DND-41 (cell line): ENCODE data around the gene PPP1R14D.

ENCODE experiments used
- ATAC-seq: fragments of 200-7000 bp; cut with Tn5 transposase; 3 replicates; pipeline ENCODE4 v1.9.1; 2021; ENCODE audit warnings: low read depth; ENCODE audit not compliant: insufficient read depth
- DNase-seq: peaks from one replicate; pipeline ENCODE4 v3.0.0-alpha.2; 2020
- H2AFZ ChIP-seq: 2 replicates; pipeline ENCODE4 v1.6.0; 2012; ENCODE audit warnings: low read depth, low read length
- H3K27ac ChIP-seq: 2 replicates; pipeline ENCODE4 v1.5.1; 2012; ENCODE audit warnings: low read length, inconsistent platforms
- H3K27me3 ChIP-seq: fragments of 200-600 bp; sonication (generic); 2 replicates; pipeline ENCODE4 v1.6.0; 2012; ENCODE audit warnings: low read length, mild to moderate bottlenecking, inconsistent platforms; ENCODE audit not compliant: insufficient read depth, poor library complexity
- H3K36me3 ChIP-seq: 2 replicates; pipeline ENCODE4 v1.5.1; 2012; ENCODE audit warnings: low read length, inconsistent platforms; ENCODE audit not compliant: insufficient read depth
- H3K4me1 ChIP-seq: 2 replicates; pipeline ENCODE4 v1.5.1; 2012; ENCODE audit warnings: mild to moderate bottlenecking, low read length; ENCODE audit not compliant: insufficient read depth
- H3K4me2 ChIP-seq: 2 replicates; pipeline ENCODE4 v1.6.0; 2012; ENCODE audit warnings: mild to moderate bottlenecking, moderate library complexity, low read length, inconsistent platforms; ENCODE audit not compliant: insufficient read depth
- H3K4me3 ChIP-seq, 2 experiments: fragments of 200-600 bp in 1 of 2; shearing (Covaris generic) in 1 of 2; 2 replicates each; pipeline ENCODE4 v1.5.1; 2012 to 2016; ENCODE audit warnings: inconsistent platforms in 2 of 2, low read length in 2 of 2, mild to moderate bottlenecking in 2 of 2, low read depth in 1 of 2, moderate library complexity in 1 of 2
- H3K79me2 ChIP-seq: 2 replicates; pipeline ENCODE4 v1.6.0; 2012; ENCODE audit warnings: low read length, inconsistent platforms; ENCODE audit not compliant: insufficient read depth
- H3K9ac ChIP-seq: 2 replicates; pipeline ENCODE4 v1.6.0; 2012; ENCODE audit warnings: low read depth, mild to moderate bottlenecking, inconsistent platforms, low read length, moderate library complexity
- H3K9me3 ChIP-seq: 2 replicates; pipeline ENCODE4 v1.5.1; 2012; ENCODE audit warnings: low read length, moderate library complexity, mild to moderate bottlenecking, inconsistent platforms; ENCODE audit not compliant: insufficient read depth, severe bottlenecking
- H4K20me1 ChIP-seq: 2 replicates; pipeline ENCODE4 v1.6.0; 2012; ENCODE audit warnings: low read length; ENCODE audit not compliant: insufficient read depth
- EZH2 ChIP-seq: IDR thresholded peaks from 3 replicates; pipeline ENCODE4 v1.6.1; 2012; ENCODE audit warnings: borderline replicate concordance, low read depth, mild to moderate bottlenecking, moderate library complexity, low read length, inconsistent platforms; ENCODE audit not compliant: severe bottlenecking
- TF ChIP-seq, protein P1 (sequence below): IDR thresholded peaks from 2 replicates; pipeline ENCODE4 v1.5.1; 2012; ENCODE audit warnings: borderline replicate concordance, low read length, moderate library complexity, mild to moderate bottlenecking; ENCODE audit not compliant: poor library complexity, severe bottlenecking; ENCODE audit errors: extremely low read depth

The PPP1R14D gene

DNA sequence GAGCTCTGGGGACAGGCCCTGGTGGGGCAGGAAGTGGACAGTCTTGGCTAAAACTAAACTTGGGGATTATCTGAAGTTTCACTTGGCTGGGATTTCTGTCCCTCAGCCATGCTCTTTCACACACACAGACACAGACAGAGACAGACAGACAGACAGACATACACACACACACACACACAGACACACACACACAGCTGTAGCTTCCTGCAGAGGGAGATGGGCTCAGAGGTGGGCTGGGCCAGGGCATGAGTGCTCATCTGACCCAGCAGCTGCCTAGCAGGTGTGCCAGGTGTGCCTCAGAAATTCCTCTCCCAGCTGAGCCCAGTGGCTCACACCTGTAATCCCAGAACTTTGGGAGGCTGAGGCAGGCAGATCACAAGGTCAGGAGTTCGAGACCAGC lies 42.2 kb upstream of the PPP1R14D start:
- DNase-seq (no peak), ATAC-seq (no peak)
- no peak overlapping the region for H3K27ac ChIP-seq
- H3K9ac ChIP-seq = no peak overlapping the region
- no peak overlapping the region for H3K4me3 ChIP-seq
- H3K27me3 ChIP-seq = peaks cover 24% of the 10 kb centered on the region
- no peak overlapping the region for H3K4me2 ChIP-seq
- no peak overlapping the region for H2AFZ ChIP-seq
- TF ChIP-seq EZH2 = no peak
- TF ChIP-seq, protein P1, sequence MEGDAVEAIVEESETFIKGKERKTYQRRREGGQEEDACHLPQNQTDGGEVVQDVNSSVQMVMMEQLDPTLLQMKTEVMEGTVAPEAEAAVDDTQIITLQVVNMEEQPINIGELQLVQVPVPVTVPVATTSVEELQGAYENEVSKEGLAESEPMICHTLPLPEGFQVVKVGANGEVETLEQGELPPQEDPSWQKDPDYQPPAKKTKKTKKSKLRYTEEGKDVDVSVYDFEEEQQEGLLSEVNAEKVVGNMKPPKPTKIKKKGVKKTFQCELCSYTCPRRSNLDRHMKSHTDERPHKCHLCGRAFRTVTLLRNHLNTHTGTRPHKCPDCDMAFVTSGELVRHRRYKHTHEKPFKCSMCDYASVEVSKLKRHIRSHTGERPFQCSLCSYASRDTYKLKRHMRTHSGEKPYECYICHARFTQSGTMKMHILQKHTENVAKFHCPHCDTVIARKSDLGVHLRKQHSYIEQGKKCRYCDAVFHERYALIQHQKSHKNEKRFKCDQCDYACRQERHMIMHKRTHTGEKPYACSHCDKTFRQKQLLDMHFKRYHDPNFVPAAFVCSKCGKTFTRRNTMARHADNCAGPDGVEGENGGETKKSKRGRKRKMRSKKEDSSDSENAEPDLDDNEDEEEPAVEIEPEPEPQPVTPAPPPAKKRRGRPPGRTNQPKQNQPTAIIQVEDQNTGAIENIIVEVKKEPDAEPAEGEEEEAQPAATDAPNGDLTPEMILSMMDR = no peak
- H3K4me1 ChIP-seq = peaks cover 15% of the 10 kb centered on the region
- H3K36me3 ChIP-seq = no peaks in the 10 kb centered on the region
- no peaks in the 10 kb centered on the region for H4K20me1 ChIP-seq
- no peaks in the 10 kb centered on the region for H3K79me2 ChIP-seq
- H3K9me3 ChIP-seq = no peaks in the 10 kb centered on the region

DNA sequence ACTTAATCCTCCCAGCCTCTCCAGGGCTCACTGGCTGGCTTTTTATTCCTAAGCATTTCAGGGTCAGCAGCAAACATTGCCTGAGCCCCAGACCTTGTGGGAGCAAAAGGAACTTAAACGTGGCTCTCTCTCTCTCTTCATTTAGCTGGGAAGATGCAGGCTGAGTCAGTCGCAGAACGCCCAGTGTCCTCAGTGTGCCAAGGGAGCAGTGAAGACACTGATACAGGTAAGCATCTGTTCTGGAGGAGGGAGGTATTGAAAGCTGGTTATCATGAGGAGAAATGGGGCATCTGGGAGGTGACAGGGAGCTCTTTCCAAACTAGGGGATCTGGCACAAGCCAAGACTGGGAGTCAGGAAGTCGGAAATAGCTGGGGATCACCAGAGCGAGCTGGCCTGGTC lies 41.2 kb upstream of the PPP1R14D start:
- Histone ChIP-seq H3K27ac (no peak overlapping the region), H3K4me2 (no peak overlapping the region)

DNA sequence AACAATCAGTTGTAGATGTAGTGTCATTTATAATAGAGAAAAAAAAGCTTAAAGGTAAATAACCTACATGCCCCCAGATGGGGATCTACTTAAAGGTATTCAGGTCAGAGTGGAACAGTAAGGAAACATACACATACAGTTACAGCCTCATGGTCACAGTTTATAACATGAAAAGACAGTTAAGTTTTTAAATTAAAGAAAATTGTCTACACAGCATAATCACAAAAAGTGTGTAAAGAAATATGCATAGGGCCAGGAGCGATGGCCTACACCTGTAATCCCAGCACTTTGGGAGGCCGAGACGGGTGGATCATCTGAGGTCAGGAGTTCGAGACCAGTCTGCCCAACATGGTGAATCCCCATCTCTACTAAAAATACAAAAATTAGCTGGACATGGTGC lies 38.7 kb upstream of the PPP1R14D start:
- no peak overlapping the region for H3K4me2 ChIP-seq
- no peaks in the 10 kb centered on the region for H3K79me2 ChIP-seq
- no peak overlapping the region for H3K27ac ChIP-seq
- no peak overlapping the region for H2AFZ ChIP-seq
- TF ChIP-seq EZH2 = no peak
- TF ChIP-seq, protein P1 = no peak
- no peaks in the 10 kb centered on the region for H3K4me1 ChIP-seq
- no peaks in the 10 kb centered on the region for H3K36me3 ChIP-seq
- H3K4me3 ChIP-seq = no peak overlapping the region
- DNase-seq = no peak
- no peak for ATAC-seq
- H3K27me3 ChIP-seq = no peaks in the 10 kb centered on the region
- no peaks in the 10 kb centered on the region for H4K20me1 ChIP-seq
- H3K9me3 ChIP-seq = no peaks in the 10 kb centered on the region
- H3K9ac ChIP-seq = no peak overlapping the region

More for the DNA sequence above, 41.2 kb upstream of the PPP1R14D start:
- Histone ChIP-seq H3K36me3 (no peaks in the 10 kb centered on the region), H3K4me3 (no peak overlapping the region), H3K9me3 (no peaks in the 10 kb centered on the region), H2AFZ (no peak overlapping the region), H3K9ac (no peak overlapping the region), H3K79me2 (no peaks in the 10 kb centered on the region), H3K27me3 (peaks cover 22% of the 10 kb centered on the region), H4K20me1 (no peaks in the 10 kb centered on the region), H3K4me1 (peaks cover 15% of the 10 kb centered on the region)
- no peak for TF ChIP-seq EZH2
- TF ChIP-seq, protein P1 = no peak
- no peak for DNase-seq
- no peak for ATAC-seq
